Measurements from ENCODE around the gene TARS3. TPM values are rescaled to one million over a fixed set of nuclear protein-coding genes. Genes with fewer than 3 reads are reported as not detected.

The TARS3 gene
- total RNA-seq, 1 experiment from 2014 or later, result 14.1 TPM

DNA sequence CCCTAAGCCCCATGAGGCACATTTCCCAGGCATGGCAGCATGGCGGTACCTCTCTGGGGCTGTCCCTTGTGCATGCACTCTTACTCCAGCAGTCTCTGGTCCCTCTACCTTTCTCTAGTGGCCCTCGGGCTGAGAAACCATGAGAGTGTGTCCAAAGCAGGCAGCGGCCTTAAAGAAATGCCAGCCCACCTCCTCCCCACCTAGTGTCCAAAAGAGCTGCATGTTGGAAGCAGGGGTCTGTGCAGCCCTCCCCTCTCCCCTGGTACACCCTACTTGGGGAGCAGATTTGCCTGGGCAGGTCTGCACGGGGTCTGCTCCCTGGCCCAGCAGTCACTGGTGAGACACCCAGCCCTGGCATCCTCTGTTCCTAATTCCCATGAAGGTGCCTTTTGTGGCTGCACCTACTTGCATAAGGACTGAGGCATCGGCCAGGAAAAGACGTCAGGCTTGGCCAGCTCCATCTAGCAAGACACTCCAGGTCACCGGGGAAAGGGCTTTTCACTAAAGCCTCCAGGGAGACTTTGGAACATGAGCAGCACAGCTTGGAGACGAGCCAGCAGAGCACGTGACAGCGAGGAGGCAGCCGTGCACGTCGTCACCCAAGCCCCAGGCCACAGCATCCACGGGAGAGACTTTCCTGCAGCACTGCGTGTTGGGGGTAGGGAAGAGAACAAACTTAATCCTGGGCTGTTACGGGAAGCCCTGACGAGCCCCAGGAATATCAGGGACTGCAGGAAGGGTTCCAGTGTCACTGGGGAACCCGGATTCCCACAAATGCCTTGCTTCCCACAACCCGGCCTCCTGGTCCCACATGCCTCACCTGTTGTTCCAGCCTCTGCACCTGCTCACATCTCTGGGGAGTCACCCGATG lies 110.9 kb downstream of the TARS3 start:
- Histone ChIP-seq H2BK15ac (ENCODE audit: low read depth, low read length) (no peak overlapping the region), H3K18ac (ENCODE audit: insufficient read length, low read depth, low read length) (no peak overlapping the region), H3K23ac (ENCODE audit: insufficient read length, low read depth, low read length) (no peak overlapping the region), H4K91ac (ENCODE audit: insufficient read length, low read depth, low read length) (no peak overlapping the region), H2AK5ac (ENCODE audit: insufficient read length, low read length) (no peak overlapping the region), H3K14ac (ENCODE audit: insufficient read depth, low read length) (no peak overlapping the region; the same call in 1 of the 2 replicates), H3K23me2 (ENCODE audit: insufficient read length, low read depth, low read length, poor library complexity, severe bottlenecking) (no peaks in the 10 kb centered on the region), H4K5ac (ENCODE audit: insufficient read length, low read depth, low read length) (no peak overlapping the region), H3K4me1 (ENCODE audit: insufficient read depth, low read length) (peaks cover 5% of the 10 kb centered on the region; the same call in 1 of the 2 replicates), H4K8ac (replicated peaks; ENCODE audit: insufficient read length, low read depth, low read length) (no peak overlapping the region), H3K9ac (ENCODE audit: extremely low read depth, insufficient read length, low read length) (no peak overlapping the region), H3K79me2 (ENCODE audit: insufficient read depth, low read length) (no peaks in the 10 kb centered on the region), H2BK20ac (ENCODE audit: low read depth, low read length, poor library complexity, severe bottlenecking) (no peak overlapping the region), H3K79me1 (ENCODE audit: insufficient read depth, low read depth, low read length, poor library complexity, severe bottlenecking) (no peaks in the 10 kb centered on the region), H3K4ac (ENCODE audit: low read depth, low read length) (no peak overlapping the region), H3K27me3 (ENCODE audit: insufficient read depth, low read length) (no peaks in the 10 kb centered on the region; the same call in 1 of the 2 replicates), H3K56ac (ENCODE audit: insufficient read length, low read depth, low read length) (no peak overlapping the region), H2BK12ac (ENCODE audit: insufficient read length, low read depth, low read length) (no peak overlapping the region), H3K27ac (ENCODE audit: insufficient read length, low read depth, low read length) (no peak overlapping the region), H3K4me2 (ENCODE audit: insufficient read depth, insufficient read length, low read length) (no peak overlapping the region), H2BK120ac (ENCODE audit: low read depth, low read length, poor library complexity, severe bottlenecking) (no peak overlapping the region), H4K20me1 (ENCODE audit: control insufficient read depth, insufficient read depth, insufficient read length) (no peaks in the 10 kb centered on the region), H2AFZ (ENCODE audit: low read length) (no peak overlapping the region), H2BK5ac (ENCODE audit: insufficient read length, low read length) (no peak overlapping the region), H3K9me3 (ENCODE audit: control insufficient read depth, low read depth, low read length) (no peaks in the 10 kb centered on the region), H3T11ph (ENCODE audit: low read length) (no peak overlapping the region)
- Mint-ChIP-seq H3K36me3 (ENCODE audit: insufficient read depth in 1 of 3, low read depth in 3 of 3) (no peaks in the 10 kb centered on the region), H3K4me3 (peak overlapping the region in 1 of 2 experiments; percentile 40; a peak in 1 of 5 replicates), H3K27me3 (ENCODE audit: low read depth) (peaks cover 23% of the 10 kb centered on the region), H3K4me1 (peaks cover 21 to 34% of the 10 kb centered on the region in 2 experiments), H3K27ac (no peak overlapping the region), H3K9me3 (no peaks in the 10 kb centered on the region)
- TF ChIP-seq, protein P1, sequence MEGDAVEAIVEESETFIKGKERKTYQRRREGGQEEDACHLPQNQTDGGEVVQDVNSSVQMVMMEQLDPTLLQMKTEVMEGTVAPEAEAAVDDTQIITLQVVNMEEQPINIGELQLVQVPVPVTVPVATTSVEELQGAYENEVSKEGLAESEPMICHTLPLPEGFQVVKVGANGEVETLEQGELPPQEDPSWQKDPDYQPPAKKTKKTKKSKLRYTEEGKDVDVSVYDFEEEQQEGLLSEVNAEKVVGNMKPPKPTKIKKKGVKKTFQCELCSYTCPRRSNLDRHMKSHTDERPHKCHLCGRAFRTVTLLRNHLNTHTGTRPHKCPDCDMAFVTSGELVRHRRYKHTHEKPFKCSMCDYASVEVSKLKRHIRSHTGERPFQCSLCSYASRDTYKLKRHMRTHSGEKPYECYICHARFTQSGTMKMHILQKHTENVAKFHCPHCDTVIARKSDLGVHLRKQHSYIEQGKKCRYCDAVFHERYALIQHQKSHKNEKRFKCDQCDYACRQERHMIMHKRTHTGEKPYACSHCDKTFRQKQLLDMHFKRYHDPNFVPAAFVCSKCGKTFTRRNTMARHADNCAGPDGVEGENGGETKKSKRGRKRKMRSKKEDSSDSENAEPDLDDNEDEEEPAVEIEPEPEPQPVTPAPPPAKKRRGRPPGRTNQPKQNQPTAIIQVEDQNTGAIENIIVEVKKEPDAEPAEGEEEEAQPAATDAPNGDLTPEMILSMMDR (conservative IDR thresholded peaks at IDR 0.05), result no peak
- DNase-seq, result no peak
- no CpG with 5 or more reads among the region's 20 CpGs for WGBS (ENCODE audit: extremely low coverage, insufficient read length, low lambda C conversion rate)
